HEK293 (cell line): ENCODE data around the gene FRMPD4.

ENCODE experiments used
- CTCF ChIA-PET: fragments of 350-600 bp; formaldehyde crosslinking; extraction: SDS; loops from one replicate; lab custom pipeline; 2021; ENCODE audit warnings: antibody characterized with exemption; lab: Yijun Ruan, JAX
- POLR2A ChIA-PET: fragments of 300-600 bp; formaldehyde crosslinking; extraction: SDS; loops from one replicate; lab custom pipeline; 2020; ENCODE audit warnings: antibody characterized with exemption, inconsistent platforms; lab: Yijun Ruan, JAX
- H3K27ac ChIP-seq: fragments of 200-500 bp; sonication (Bioruptor generic); 2 replicates; pipeline ENCODE4 v1.5.1; 2014; ENCODE audit warnings: low read depth, low read length, control low read depth, inconsistent platforms; ENCODE audit errors: extremely low read depth
- H3K36me3 ChIP-seq, 2 experiments: fragments of 200-500 bp in 1 of 2; sonication (Bioruptor generic) in 1 of 2; 1 replicate in 1 of 2; 2 replicates in 1 of 2; pipeline ENCODE4 v1.5.1; 2014 to 2017; ENCODE audit warnings: inconsistent platforms in 2 of 2, low read length in 2 of 2; ENCODE audit not compliant: control insufficient read depth in 2 of 2, insufficient read depth in 1 of 2
- H3K4me1 ChIP-seq: fragments of 200-500 bp; sonication (Bioruptor generic); 2 replicates; pipeline ENCODE4 v1.5.1; 2014; ENCODE audit warnings: mild to moderate bottlenecking, low read length, inconsistent platforms; ENCODE audit not compliant: control insufficient read depth, insufficient read depth
- H3K4me3 ChIP-seq: 2 replicates; pipeline ENCODE4 v1.5.1; 2011; ENCODE audit warnings: low read depth, mild to moderate bottlenecking, control low read depth, low read length, moderate library complexity
- H3K9me3 ChIP-seq: fragments of 200-500 bp; sonication (Bioruptor generic); 2 replicates; pipeline ENCODE4 v1.5.1; 2014; ENCODE audit warnings: low read depth, low read length, inconsistent platforms; ENCODE audit not compliant: control insufficient read depth, insufficient read depth
- GFI1B ChIP-seq: fragments of 450-650 bp; formaldehyde crosslinking; IDR thresholded peaks from 2 replicates; pipeline ENCODE4 v1.5.1; 2016; ENCODE audit warnings: missing biosample characterization, missing genetic modification characterization
- GLI4 ChIP-seq: fragments of 450-650 bp; formaldehyde crosslinking; IDR thresholded peaks from 2 replicates; pipeline ENCODE4 v1.5.1; 2016; ENCODE audit warnings: missing biosample characterization, missing genetic modification characterization
- GLIS1 ChIP-seq: fragments of 450-650 bp; formaldehyde crosslinking; IDR thresholded peaks from 2 replicates; pipeline ENCODE4 v1.5.1; 2016; ENCODE audit warnings: missing biosample characterization, missing genetic modification characterization
- IKZF3 ChIP-seq: fragments of 450-650 bp; IDR thresholded peaks from 2 replicates; pipeline ENCODE4 v1.5.0; 2018; ENCODE audit warnings: missing biosample characterization, mild to moderate bottlenecking, missing genetic modification characterization, moderate library complexity
- OVOL3 ChIP-seq: fragments of 450-650 bp; formaldehyde crosslinking; IDR thresholded peaks from 2 replicates; pipeline ENCODE4 v1.5.1; 2016; ENCODE audit warnings: missing biosample characterization, missing genetic modification characterization
- TCF7L2 ChIP-seq: IDR thresholded peaks from 2 replicates; pipeline ENCODE4 v1.6.1; 2011; ENCODE audit warnings: low read depth, mild to moderate bottlenecking, inconsistent platforms, low read length, moderate library complexity, borderline replicate concordance
- ZBTB1 ChIP-seq: fragments of 450-650 bp; formaldehyde crosslinking; IDR thresholded peaks from 2 replicates; pipeline ENCODE4 v1.5.1; 2016; ENCODE audit warnings: missing biosample characterization, missing genetic modification characterization
- ZBTB20 ChIP-seq: fragments of 450-650 bp; formaldehyde crosslinking; IDR thresholded peaks from 2 replicates; pipeline ENCODE4 v1.5.1; 2016; ENCODE audit warnings: missing biosample characterization, missing genetic modification characterization
- ZBTB8A ChIP-seq: fragments of 450-650 bp; formaldehyde crosslinking; IDR thresholded peaks from 2 replicates; pipeline ENCODE4 v1.5.1; 2016; ENCODE audit warnings: missing biosample characterization, missing genetic modification characterization
- ZNF16 ChIP-seq: fragments of 450-650 bp; formaldehyde crosslinking; IDR thresholded peaks from 2 replicates; pipeline ENCODE4 v1.5.1; 2016; ENCODE audit warnings: low read depth, missing biosample characterization, missing genetic modification characterization
- ZNF266 ChIP-seq: fragments of 450-650 bp; formaldehyde crosslinking; IDR thresholded peaks from 2 replicates; pipeline ENCODE4 v1.5.1; 2016; ENCODE audit warnings: missing biosample characterization, missing genetic modification characterization, low read depth
- ZNF366 ChIP-seq: fragments of 450-650 bp; formaldehyde crosslinking; conservative IDR thresholded peaks from 2 replicates; pipeline ENCODE4 v1.5.1; 2016; ENCODE audit warnings: missing biosample characterization, missing genetic modification characterization
- ZNF510 ChIP-seq: fragments of 450-650 bp; formaldehyde crosslinking; IDR thresholded peaks from 2 replicates; pipeline ENCODE4 v1.5.1; 2018; ENCODE audit warnings: mild to moderate bottlenecking, missing genetic modification characterization, missing biosample characterization; ENCODE audit not compliant: insufficient replicate concordance
- ZNF558 ChIP-seq: fragments of 450-650 bp; formaldehyde crosslinking; IDR thresholded peaks from 2 replicates; pipeline ENCODE4 v1.5.1; 2016; ENCODE audit warnings: missing biosample characterization, missing genetic modification characterization
- ZNF561 ChIP-seq: fragments of 450-650 bp; IDR thresholded peaks from 2 replicates; pipeline ENCODE4 v1.5.1; 2018; ENCODE audit warnings: missing biosample characterization, missing genetic modification characterization, borderline replicate concordance
- ZNF707 ChIP-seq: fragments of 450-650 bp; formaldehyde crosslinking; IDR thresholded peaks from 2 replicates; pipeline ENCODE4 v1.5.1; 2016; ENCODE audit warnings: missing biosample characterization, missing genetic modification characterization
- ZNF830 ChIP-seq: fragments of 450-650 bp; IDR thresholded peaks from 2 replicates; pipeline ENCODE4 v1.5.0; 2018; ENCODE audit warnings: missing biosample characterization, missing genetic modification characterization, low read depth, mild to moderate bottlenecking, moderate library complexity
- ZNF837 ChIP-seq: fragments of 450-650 bp; formaldehyde crosslinking; IDR thresholded peaks from 2 replicates; pipeline ENCODE4 v1.5.1; 2016; ENCODE audit warnings: missing biosample characterization, missing genetic modification characterization
- TF ChIP-seq, protein P1 (sequence below): fragments of 450-650 bp; IDR thresholded peaks from 2 replicates; pipeline ENCODE4 v1.5.1; 2018; ENCODE audit warnings: missing biosample characterization, mild to moderate bottlenecking, missing genetic modification characterization
- TF ChIP-seq, protein P2 (sequence below): fragments of 450-650 bp; formaldehyde crosslinking; IDR thresholded peaks from 2 replicates; pipeline ENCODE4 v1.5.1; 2016; ENCODE audit warnings: missing biosample characterization, missing genetic modification characterization
- TF ChIP-seq, protein P3 (sequence below): sonication (generic); formaldehyde crosslinking; IDR thresholded peaks from 2 replicates; pipeline ENCODE4 v1.8.1; 2022; ENCODE audit warnings: mild to moderate bottlenecking, moderate library complexity, missing genetic modification reagents

FRMPD4 gene

DNA sequence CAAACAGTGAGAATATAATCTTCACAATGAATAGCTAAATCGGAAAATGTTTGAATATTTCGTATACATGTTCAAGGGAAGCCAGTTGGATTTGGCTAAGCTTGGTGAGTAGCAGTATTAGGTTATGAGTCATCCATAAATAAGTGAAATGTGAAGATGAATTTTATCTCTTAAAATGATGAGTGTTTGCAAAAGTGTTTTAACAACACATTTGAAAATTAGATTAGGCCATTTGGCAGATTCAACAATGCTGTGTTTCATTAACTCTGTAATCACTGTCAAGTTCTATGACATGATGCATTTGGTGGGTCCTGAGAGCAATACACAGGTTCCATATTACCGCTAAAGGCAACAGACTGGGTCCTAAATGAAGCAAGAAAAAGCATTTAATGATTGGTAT lies 351.1 kb downstream of the FRMPD4 start (continued):
- TF ChIP-seq GLIS1 (tag by site-specific recombination) (no peak), ZNF830 (tag by site-specific recombination) (no peak), ZNF561 (tag by site-specific recombination) (no peak)

DNA sequence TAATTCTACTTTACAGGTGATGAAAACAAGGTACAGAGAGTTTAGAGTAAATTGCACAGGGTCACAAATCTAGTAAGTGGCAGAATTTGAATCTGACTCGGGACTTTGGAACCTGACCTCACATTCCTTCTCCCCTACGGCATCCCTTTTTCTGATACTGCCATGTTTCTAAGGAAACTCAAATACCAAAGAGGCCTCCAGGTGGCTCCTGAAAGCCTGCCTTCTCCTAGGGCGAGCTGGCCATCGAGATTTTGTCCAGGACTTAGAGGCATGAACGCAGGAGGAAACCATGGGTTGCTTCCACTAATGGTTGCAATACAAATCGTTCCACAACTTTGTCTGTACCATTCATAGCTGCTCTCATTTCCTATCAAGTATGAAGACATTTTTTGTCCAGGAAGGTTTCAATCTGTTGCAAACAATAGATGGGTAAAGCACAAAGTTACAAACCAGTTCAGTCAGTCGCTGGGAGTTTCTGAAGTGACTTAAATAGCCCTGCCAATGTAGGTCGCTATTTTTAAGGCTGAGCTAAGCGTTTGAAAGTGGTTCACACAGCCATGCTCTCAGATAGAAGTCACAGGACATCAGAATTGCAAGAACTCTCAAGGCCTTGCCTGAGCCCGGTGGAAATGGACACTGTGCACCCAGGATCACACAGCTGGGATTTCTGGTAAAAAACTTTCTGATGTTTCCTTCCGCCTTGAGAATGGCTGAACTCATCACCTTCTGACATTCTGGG lies 356.3 kb downstream of the FRMPD4 start:
- Histone ChIP-seq H3K36me3 (no peaks in the 10 kb centered on the region), H3K4me1 (no peaks in the 10 kb centered on the region), H3K4me3 (no peak overlapping the region), H3K27ac (0 out of 2 replicates have a peak overlapping the region, but pooled peaks have one; percentile 9), H3K9me3 (no peaks in the 10 kb centered on the region)
- ChIA-PET POLR2A (no interaction called here), CTCF (no interaction called here)
- TF ChIP-seq IKZF3 (tag by site-specific recombination) (no peak), ZNF266 (no peak), OVOL3 (no peak), GFI1B (tag by site-specific recombination) (no peak), ZNF366 (tag by site-specific recombination) (no peak), ZNF837 (tag by site-specific recombination) (no peak), ZBTB8A (tag by site-specific recombination) (no peak), ZBTB1 (tag by site-specific recombination) (no peak), ZNF707 (tag by site-specific recombination) (no peak), GLI4 (tag by site-specific recombination) (no peak), TCF7L2 (no peak), ZNF510 (tag by site-specific recombination) (no peak), ZNF16 (tag by site-specific recombination) (no peak)
- TF ChIP-seq, protein P1, sequence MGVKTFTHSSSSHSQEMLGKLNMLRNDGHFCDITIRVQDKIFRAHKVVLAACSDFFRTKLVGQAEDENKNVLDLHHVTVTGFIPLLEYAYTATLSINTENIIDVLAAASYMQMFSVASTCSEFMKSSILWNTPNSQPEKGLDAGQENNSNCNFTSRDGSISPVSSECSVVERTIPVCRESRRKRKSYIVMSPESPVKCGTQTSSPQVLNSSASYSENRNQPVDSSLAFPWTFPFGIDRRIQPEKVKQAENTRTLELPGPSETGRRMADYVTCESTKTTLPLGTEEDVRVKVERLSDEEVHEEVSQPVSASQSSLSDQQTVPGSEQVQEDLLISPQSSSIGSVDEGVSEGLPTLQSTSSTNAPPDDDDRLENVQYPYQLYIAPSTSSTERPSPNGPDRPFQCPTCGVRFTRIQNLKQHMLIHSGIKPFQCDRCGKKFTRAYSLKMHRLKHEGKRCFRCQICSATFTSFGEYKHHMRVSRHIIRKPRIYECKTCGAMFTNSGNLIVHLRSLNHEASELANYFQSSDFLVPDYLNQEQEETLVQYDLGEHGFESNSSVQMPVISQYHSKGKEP = no peak
- TF ChIP-seq, protein P2, sequence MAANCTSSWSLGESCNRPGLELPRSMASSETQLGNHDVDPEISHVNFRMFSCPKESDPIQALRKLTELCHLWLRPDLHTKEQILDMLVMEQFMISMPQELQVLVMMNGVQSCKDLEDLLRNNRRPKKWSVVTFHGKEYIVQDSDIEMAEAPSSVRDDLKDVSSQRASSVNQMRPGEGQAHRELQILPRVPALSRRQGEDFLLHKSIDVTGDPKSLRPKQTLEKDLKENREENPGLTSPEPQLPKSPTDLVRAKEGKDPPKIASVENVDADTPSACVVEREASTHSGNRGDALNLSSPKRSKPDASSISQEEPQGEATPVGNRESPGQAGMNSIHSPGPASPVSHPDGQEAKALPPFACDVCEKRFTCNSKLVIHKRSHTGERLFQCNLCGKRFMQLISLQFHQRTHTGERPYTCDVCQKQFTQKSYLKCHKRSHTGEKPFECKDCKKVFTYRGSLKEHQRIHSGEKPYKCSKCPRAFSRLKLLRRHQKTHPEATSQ (tag by site-specific recombination) = no peak

DNA sequence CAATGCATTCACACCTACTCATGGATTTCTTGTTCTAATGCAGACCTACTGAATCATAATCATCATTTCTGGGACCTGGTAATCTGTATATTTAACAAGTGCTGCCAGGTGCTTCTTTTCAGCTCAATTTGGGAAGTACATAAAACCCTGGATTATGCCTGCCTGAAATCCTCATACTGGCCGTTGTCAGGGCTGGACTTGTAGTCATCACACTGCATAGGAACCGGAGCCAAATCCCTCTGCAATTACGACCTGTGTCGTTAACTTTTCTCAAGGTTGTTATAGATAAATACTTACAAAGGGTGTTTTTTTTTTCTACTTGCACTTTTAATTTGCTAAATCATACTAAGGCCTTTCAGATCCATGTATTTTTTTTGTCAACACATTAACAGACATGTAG lies 358.1 kb downstream of the FRMPD4 start:
- H3K9me3 ChIP-seq = no peaks in the 10 kb centered on the region
- H3K36me3 ChIP-seq = no peaks in the 10 kb centered on the region
- TF ChIP-seq, protein P3, sequence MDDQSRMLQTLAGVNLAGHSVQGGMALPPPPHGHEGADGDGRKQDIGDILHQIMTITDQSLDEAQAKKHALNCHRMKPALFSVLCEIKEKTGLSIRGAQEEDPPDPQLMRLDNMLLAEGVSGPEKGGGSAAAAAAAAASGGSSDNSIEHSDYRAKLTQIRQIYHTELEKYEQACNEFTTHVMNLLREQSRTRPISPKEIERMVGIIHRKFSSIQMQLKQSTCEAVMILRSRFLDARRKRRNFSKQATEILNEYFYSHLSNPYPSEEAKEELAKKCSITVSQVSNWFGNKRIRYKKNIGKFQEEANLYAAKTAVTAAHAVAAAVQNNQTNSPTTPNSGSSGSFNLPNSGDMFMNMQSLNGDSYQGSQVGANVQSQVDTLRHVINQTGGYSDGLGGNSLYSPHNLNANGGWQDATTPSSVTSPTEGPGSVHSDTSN (CRISPR knock-in tag) = no peak
- TF ChIP-seq ZNF558 (tag by site-specific recombination) (no peak), ZBTB20 (tag by site-specific recombination) (peak; percentile 38; the same call in 1 of the 2 replicates)
- H3K4me3 ChIP-seq = no peak overlapping the region
- H3K27ac ChIP-seq = no peak overlapping the region
- CTCF ChIA-PET = interaction anchor here (0.7 to 1.8 kb wide), 3 partner anchors 10 to 102 kb away, joined by 3 to 8 read pairs (median 3); no protein-coding TSS in a partner anchor
- POLR2A ChIA-PET = no interaction called here
- no peaks in the 10 kb centered on the region for H3K4me1 ChIP-seq
